ENCODE results near the gene IRF2BP1.
"Not testable (repeated sequence)": the region's sequence is repeated elsewhere in the genome, so short reads cannot be mapped to it uniquely, and the experiment has no call there.

Gene IRF2BP1

GRCh38 chr19:45901912-45902650 lies 16.1 kb upstream of the IRF2BP1 start, which contains the start of gene MYPOP:
Gene MYPOP, minus strand, starts transcription at chr19:45902613. Its CDS starts 840 bp downstream, at chr19:45901773.
- no peak for DNase-seq

GRCh38 chr19:45901432-45901911 lies 15.5 kb upstream of the IRF2BP1 start:
- DNase-seq, result no peak

GRCh38 chr19:45900738-45901431 lies 14.9 kb upstream of the IRF2BP1 start:
- no peak for DNase-seq

- no peak for DNase-seq
Observed at GRCh38 chr19:45899919-45900589, 14.1 kb upstream of the IRF2BP1 start.

- no peak for DNase-seq
Observed at GRCh38 chr19:45899253-45899652, 13.3 kb upstream of the IRF2BP1 start.

GRCh38 chr19:45897261-45897812 lies 11.4 kb upstream of the IRF2BP1 start:
- no peak for DNase-seq

GRCh38 chr19:45895983-45896599 lies 10.2 kb upstream of the IRF2BP1 start:
- not testable (repeated sequence) for DNase-seq

GRCh38 chr19:45895519-45895972 lies 9.6 kb upstream of the IRF2BP1 start:
- no peak for DNase-seq

- DNase-seq, result no peak
Observed at GRCh38 chr19:45890877-45891276, 4.9 kb upstream of the IRF2BP1 start.

- no peak for DNase-seq
Observed at GRCh38 chr19:45889210-45889885, 3.4 kb upstream of the IRF2BP1 start.

GRCh38 chr19:45887200-45887710 lies 1.3 kb upstream of the IRF2BP1 start:
- DNase-seq, result no peak

GRCh38 chr19:45886427-45887199 lies 672 bp upstream of the IRF2BP1 start:
- DNase-seq, result peak; percentile 71

GRCh38 chr19:45884682-45885555 lies 1.0 kb downstream of the IRF2BP1 start:
- no peak for DNase-seq

GRCh38 chr19:45883881-45884681 lies 1.9 kb downstream of the IRF2BP1 start:
- no peak for DNase-seq

GRCh38 chr19:45883586-45883880 lies 2.4 kb downstream of the IRF2BP1 start:
- no peak for DNase-seq

- peak; percentile 65 for DNase-seq
Observed at GRCh38 chr19:45882652-45883585, 3.0 kb downstream of the IRF2BP1 start.

- peak; percentile 28 for DNase-seq
Observed at GRCh38 chr19:45881909-45882528, 3.9 kb downstream of the IRF2BP1 start.
